Heart left ventricle (tissue), 16 donors: ENCODE measurements around the gene RAP1GDS1. TPM values are rescaled to one million over a fixed set of nuclear protein-coding genes. Genes with fewer than 3 reads are reported as not detected.

ENCODE experiments used
- ATAC-seq, 4 donors: fragments of 200-7000 bp; cut with Tn5 transposase; one replicate each; pipeline ENCODE4 v1.9.1; 2020 to 2022; ENCODE audit warnings: moderate library complexity in 4 of 4, mild to moderate bottlenecking in 3 of 4, moderate number of reproducible peaks in 1 of 4
- DNase-seq, 5 donors: peaks; one replicate each; pipeline ENCODE4 v3.0.0-alpha.2; 2020
- H3K27ac ChIP-seq, 12 donors: fragments of 200-600 bp; sonication (generic) in 4 of 12; one replicate each; pipeline versions ENCODE4 v1.5.0 to v1.8.0; 2016 to 2022; ENCODE audit warnings: mild to moderate bottlenecking in 2 of 12
- H3K27me3 ChIP-seq, 9 donors: fragments of 200-600 bp; sonication (generic) in 2 of 9; one replicate each; pipeline versions ENCODE4 v1.5.1 to v1.8.0; 2016 to 2022; ENCODE audit warnings: mild to moderate bottlenecking in 3 of 9
- H3K36me3 ChIP-seq, 9 donors: fragments of 200-600 bp; sonication (generic) in 2 of 9; one replicate each; pipeline versions ENCODE4 v1.5.0 to v1.8.0; 2018 to 2022; ENCODE audit warnings: mild to moderate bottlenecking in 2 of 9
- H3K4me1 ChIP-seq, 12 donors: fragments of 200-600 bp; sonication (generic) in 4 of 12; one replicate each; pipeline versions ENCODE4 v1.5.0 to v1.8.0; 2016 to 2022; ENCODE audit warnings: mild to moderate bottlenecking in 3 of 12
- H3K4me3 ChIP-seq, 12 donors: fragments of 200-600 bp; sonication (generic) in 4 of 12; one replicate each; pipeline versions ENCODE4 v1.5.0 to v1.8.0; 2017 to 2022; ENCODE audit warnings: mild to moderate bottlenecking in 9 of 12, moderate library complexity in 4 of 12
- H3K9me3 ChIP-seq, 12 donors: fragments of 200-600 bp; sonication (generic) in 4 of 12; one replicate each; pipeline versions ENCODE4 v1.5.0 to v1.8.0; 2016 to 2022; ENCODE audit warnings: mild to moderate bottlenecking in 1 of 12
- CTCF ChIP-seq, 12 donors: fragments of 200-600 bp; sonication (generic) in 4 of 12; IDR thresholded peaks; one replicate each; pipeline versions ENCODE4 v1.5.0 to v1.8.0; 2018 to 2022; ENCODE audit warnings: antibody characterized with exemption in 12 of 12, mild to moderate bottlenecking in 5 of 12
- POLR2A ChIP-seq, 2 donors: fragments of 450-650 bp; IDR thresholded peaks; one replicate each; pipeline ENCODE4 v1.6.1; 2017; ENCODE audit warnings: antibody characterized with exemption in 2 of 2, mild to moderate bottlenecking in 2 of 2, moderate library complexity in 2 of 2
- WGBS, 4 donors: extraction: QIAGEN DNeasy Blood & Tissue Kit in 2 of 4; methylation state at CpG; one replicate each; pipeline versions ENCODE4 v1.1.5 to v1.1.7; 2013 to 2018; 5-methylcytosine and 5-hydroxymethylcytosine counted together
- intact Hi-C, 10 donors: fragments of 100-400 bp; cut with DNase I; formaldehyde crosslinking; loops; one replicate each; pipeline versions ENCODE4 v1.11.1 to v1.14.2; 2022
- polyA plus RNA-seq, 2 donors: library from polyadenylated mRNA; stranded (reverse); fragments of 200-250 nt; gene quantifications; one replicate each; pipeline ENCODE4 v1.2.3, GENCODE V29; 2013
- total RNA-seq, 9 donors: library from RNA; depleted of rRNA in 2 of 9; stranded (reverse); fragments of >200 nt in 2 of 9; fragmentation: NEBNext Ultra II Directional in 3 of 9; extraction: Animal tissue kit (Norgen Biotek cat#: 25700) in 3 of 9; gene quantifications; one replicate each; pipeline versions ENCODE4 v1.1.0 to v1.2.4, GENCODE V29; 2016 to 2023
- donor health status: ischemic (EF 13 %, LVEDD 7.1; RV severe dilation, severe dysfunction).
- donor health status: healthy with polysubstance abuse.
- donor health status: DM: no; HTN: yes; CAD: no.
- donor health status: DM: no; HTN: no; CAD: no.
- donor health status: ischemic (EF 25% LVEDD 6.9; RV normal size, moderate dysfunction).
- donor health status: ischemic (EF 25% LVEDD 5.7; RV mildly dilated, moderate dysfunction).
- donor health status: healthy.
- donor health status: DM: yes; HTN: yes; CAD: no.
- donor health status: ischemic (EF 35%, LVEDD 5.7; RV mildly dilated, moderate dysfunction).
- donor health status: nonischemic (EF 11% LVEDD 7.7; RV severe dilation, severe dysfunction).
- donor health status: DM: yes; HTN: yes; CAD: no.
- donor health status: PGD.
- donor health status: ischemic (EF 29% LVEDD 5.4; RV normal size, mild dysfunction).
- donor health status: nonischemic (EF 23%, LVEDD 6.1; RV moderate dilation, normal function).

The RAP1GDS1 gene
- total and polyA plus RNA-seq, 11 donors, result 4.2 to 26.6 (median 12.5) TPM

GRCh38 chr4:98493296-98493695, 232.1 kb downstream of the RAP1GDS1 start:
- WGBS, 4 donors, result 70 to 86% (median 80%) methylated on average over 4 of the region's 4 CpGs
- intact Hi-C loops, result no loop called here
- no peaks in the 10 kb centered on the region for H3K27me3 ChIP-seq
- TF ChIP-seq POLR2A (IDR thresholded peaks at IDR 0.05) (no peak), CTCF (IDR thresholded peaks at IDR 0.05) (no peak)
- no peak overlapping the region for H3K4me3 ChIP-seq
- H3K27ac ChIP-seq, result no peak overlapping the region
- ATAC-seq (no peak), DNase-seq (no peak)
- H3K4me1 ChIP-seq, result no peaks in the 10 kb centered on the region
- no peaks in the 10 kb centered on the region for H3K9me3 ChIP-seq
- no peaks in the 10 kb centered on the region for H3K36me3 ChIP-seq

Other genes starting within 250 kb of the RAP1GDS1 start
- under 1 TPM in 7 of 9 donors, not detected in 2; 0.16 to 0.71 (median 0.32) TPM for gene STPG2, start 117.9 kb upstream of the RAP1GDS1 start, total RNA-seq
- gene STPG2, start 117.9 kb upstream of the RAP1GDS1 start, polyA plus RNA-seq, result not detected